HEK293 (cell line): ENCODE measurements around the gene PHKB.

Experiments used
- CTCF ChIA-PET: fragments of 350-600 bp; formaldehyde crosslinking; extraction: SDS; loops from one replicate; lab custom pipeline; 2021; ENCODE audit warnings: antibody characterized with exemption; lab: Yijun Ruan, JAX
- POLR2A ChIA-PET: fragments of 300-600 bp; formaldehyde crosslinking; extraction: SDS; loops from one replicate; lab custom pipeline; 2020; ENCODE audit warnings: antibody characterized with exemption, inconsistent platforms; lab: Yijun Ruan, JAX
- H3K27ac ChIP-seq: fragments of 200-500 bp; sonication (Bioruptor generic); 2 replicates; pipeline ENCODE4 v1.5.1; 2014; ENCODE audit warnings: low read depth, low read length, control low read depth, inconsistent platforms; ENCODE audit errors: extremely low read depth
- H3K36me3 ChIP-seq, 2 experiments: fragments of 200-500 bp in 1 of 2; sonication (Bioruptor generic) in 1 of 2; 1 replicate in 1 of 2; 2 replicates in 1 of 2; pipeline ENCODE4 v1.5.1; 2014 to 2017; ENCODE audit warnings: inconsistent platforms in 2 of 2, low read length in 2 of 2; ENCODE audit not compliant: control insufficient read depth in 2 of 2, insufficient read depth in 1 of 2
- H3K4me1 ChIP-seq: fragments of 200-500 bp; sonication (Bioruptor generic); 2 replicates; pipeline ENCODE4 v1.5.1; 2014; ENCODE audit warnings: mild to moderate bottlenecking, low read length, inconsistent platforms; ENCODE audit not compliant: control insufficient read depth, insufficient read depth
- H3K4me3 ChIP-seq: 2 replicates; pipeline ENCODE4 v1.5.1; 2011; ENCODE audit warnings: low read depth, mild to moderate bottlenecking, control low read depth, low read length, moderate library complexity
- H3K9me3 ChIP-seq: fragments of 200-500 bp; sonication (Bioruptor generic); 2 replicates; pipeline ENCODE4 v1.5.1; 2014; ENCODE audit warnings: low read depth, low read length, inconsistent platforms; ENCODE audit not compliant: control insufficient read depth, insufficient read depth
- SP7 ChIP-seq: fragments of 450-650 bp; formaldehyde crosslinking; IDR thresholded peaks from 2 replicates; pipeline ENCODE4 v1.5.1; 2016; ENCODE audit warnings: missing biosample characterization, missing genetic modification characterization
- ZFP37 ChIP-seq: fragments of 450-650 bp; formaldehyde crosslinking; IDR thresholded peaks from 2 replicates; pipeline ENCODE4 v1.5.1; 2016; ENCODE audit warnings: missing biosample characterization, missing genetic modification characterization
- ZFP41 ChIP-seq: fragments of 450-650 bp; formaldehyde crosslinking; IDR thresholded peaks from 2 replicates; pipeline ENCODE4 v1.5.1; 2016; ENCODE audit warnings: missing biosample characterization, missing genetic modification characterization, borderline replicate concordance
- ZFP69B ChIP-seq: fragments of 450-650 bp; formaldehyde crosslinking; IDR thresholded peaks from 2 replicates; pipeline ENCODE4 v1.5.1; 2016; ENCODE audit warnings: missing biosample characterization, missing genetic modification characterization
- ZNF133 ChIP-seq: fragments of 450-650 bp; formaldehyde crosslinking; IDR thresholded peaks from 2 replicates; pipeline ENCODE4 v1.5.1; 2016; ENCODE audit warnings: missing biosample characterization, missing genetic modification characterization
- ZNF16 ChIP-seq: fragments of 450-650 bp; formaldehyde crosslinking; IDR thresholded peaks from 2 replicates; pipeline ENCODE4 v1.5.1; 2016; ENCODE audit warnings: low read depth, missing biosample characterization, missing genetic modification characterization
- ZNF223 ChIP-seq: fragments of 450-650 bp; formaldehyde crosslinking; IDR thresholded peaks from 2 replicates; pipeline ENCODE4 v1.5.1; 2016; ENCODE audit warnings: missing biosample characterization, missing genetic modification characterization
- ZNF341 ChIP-seq: fragments of 450-650 bp; formaldehyde crosslinking; IDR thresholded peaks from 2 replicates; pipeline ENCODE4; 2016; ENCODE audit warnings: low read depth, missing biosample characterization, missing genetic modification characterization
- ZNF433 ChIP-seq: fragments of 450-650 bp; formaldehyde crosslinking; IDR thresholded peaks from 2 replicates; pipeline ENCODE4 v1.5.1; 2016; ENCODE audit warnings: missing biosample characterization, missing genetic modification characterization, low read depth
- ZNF621 ChIP-seq: fragments of 450-650 bp; formaldehyde crosslinking; IDR thresholded peaks from 2 replicates; pipeline ENCODE4 v1.5.1; 2017; ENCODE audit warnings: missing biosample characterization, missing genetic modification characterization
- ZNF629 ChIP-seq: fragments of 450-650 bp; formaldehyde crosslinking; IDR thresholded peaks from 2 replicates; pipeline ENCODE4 v1.5.1; 2017; ENCODE audit warnings: missing biosample characterization, missing genetic modification characterization
- ZNF701 ChIP-seq: fragments of 450-650 bp; formaldehyde crosslinking; IDR thresholded peaks from 2 replicates; pipeline ENCODE4 v1.5.1; 2016; ENCODE audit warnings: missing biosample characterization, missing genetic modification characterization
- TF ChIP-seq, protein P1 (sequence below): fragments of 450-650 bp; formaldehyde crosslinking; IDR thresholded peaks from 2 replicates; pipeline ENCODE4 v1.5.1; 2016; ENCODE audit warnings: missing biosample characterization, missing genetic modification characterization
- TF ChIP-seq, protein P2 (sequence below): fragments of 450-650 bp; formaldehyde crosslinking; IDR thresholded peaks from 2 replicates; pipeline ENCODE4 v1.5.1; 2016; ENCODE audit warnings: missing biosample characterization, missing genetic modification characterization, borderline replicate concordance
- TF ChIP-seq, protein P3 (sequence below): fragments of 450-650 bp; IDR thresholded peaks from 2 replicates; pipeline ENCODE4 v1.5.1; 2018; ENCODE audit warnings: missing biosample characterization, missing genetic modification characterization
- TF ChIP-seq, protein P4 (sequence below): fragments of 450-650 bp; formaldehyde crosslinking; IDR thresholded peaks from 2 replicates; pipeline ENCODE4 v1.5.1; 2017; ENCODE audit warnings: missing biosample characterization, missing genetic modification characterization
- TF ChIP-seq, protein P5 (sequence below): fragments of 450-650 bp; formaldehyde crosslinking; IDR thresholded peaks from 2 replicates; pipeline ENCODE4 v1.5.1; 2016; ENCODE audit warnings: missing biosample characterization, missing genetic modification characterization, borderline replicate concordance

Gene PHKB

DNA sequence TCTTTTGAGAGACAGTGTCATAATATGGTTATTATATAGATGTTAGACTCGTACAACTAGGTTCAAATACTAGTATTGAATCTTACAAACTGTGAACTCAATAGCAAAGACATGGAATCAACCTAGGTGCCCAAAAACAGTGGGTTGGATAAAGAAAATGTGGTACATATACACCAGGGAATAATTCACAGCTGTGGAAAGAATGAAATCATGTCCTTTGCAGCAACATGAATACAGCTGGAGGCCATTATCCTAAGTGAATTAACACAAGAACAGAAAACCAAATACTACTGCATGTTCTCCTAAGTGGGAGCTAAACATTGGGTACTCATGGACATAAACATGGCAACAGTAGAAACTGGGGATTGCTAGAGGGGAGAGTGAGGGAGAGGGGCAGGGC lies 8.1 kb downstream of the PHKB start (continued):
- TF ChIP-seq, protein P1, sequence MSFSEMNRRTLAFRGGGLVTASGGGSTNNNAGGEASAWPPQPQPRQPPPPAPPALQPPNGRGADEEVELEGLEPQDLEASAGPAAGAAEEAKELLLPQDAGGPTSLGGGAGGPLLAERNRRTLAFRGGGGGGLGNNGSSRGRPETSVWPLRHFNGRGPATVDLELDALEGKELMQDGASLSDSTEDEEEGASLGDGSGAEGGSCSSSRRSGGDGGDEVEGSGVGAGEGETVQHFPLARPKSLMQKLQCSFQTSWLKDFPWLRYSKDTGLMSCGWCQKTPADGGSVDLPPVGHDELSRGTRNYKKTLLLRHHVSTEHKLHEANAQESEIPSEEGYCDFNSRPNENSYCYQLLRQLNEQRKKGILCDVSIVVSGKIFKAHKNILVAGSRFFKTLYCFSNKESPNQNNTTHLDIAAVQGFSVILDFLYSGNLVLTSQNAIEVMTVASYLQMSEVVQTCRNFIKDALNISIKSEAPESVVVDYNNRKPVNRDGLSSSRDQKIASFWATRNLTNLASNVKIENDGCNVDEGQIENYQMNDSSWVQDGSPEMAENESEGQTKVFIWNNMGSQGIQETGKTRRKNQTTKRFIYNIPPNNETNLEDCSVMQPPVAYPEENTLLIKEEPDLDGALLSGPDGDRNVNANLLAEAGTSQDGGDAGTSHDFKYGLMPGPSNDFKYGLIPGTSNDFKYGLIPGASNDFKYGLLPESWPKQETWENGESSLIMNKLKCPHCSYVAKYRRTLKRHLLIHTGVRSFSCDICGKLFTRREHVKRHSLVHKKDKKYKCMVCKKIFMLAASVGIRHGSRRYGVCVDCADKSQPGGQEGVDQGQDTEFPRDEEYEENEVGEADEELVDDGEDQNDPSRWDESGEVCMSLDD: no peak
- TF ChIP-seq ZNF223 (tag by site-specific recombination) (no peak), ZNF341 (tag by site-specific recombination) (no peak), SP7 (tag by site-specific recombination) (no peak), ZNF16 (tag by site-specific recombination) (no peak)
- TF ChIP-seq, protein P2, sequence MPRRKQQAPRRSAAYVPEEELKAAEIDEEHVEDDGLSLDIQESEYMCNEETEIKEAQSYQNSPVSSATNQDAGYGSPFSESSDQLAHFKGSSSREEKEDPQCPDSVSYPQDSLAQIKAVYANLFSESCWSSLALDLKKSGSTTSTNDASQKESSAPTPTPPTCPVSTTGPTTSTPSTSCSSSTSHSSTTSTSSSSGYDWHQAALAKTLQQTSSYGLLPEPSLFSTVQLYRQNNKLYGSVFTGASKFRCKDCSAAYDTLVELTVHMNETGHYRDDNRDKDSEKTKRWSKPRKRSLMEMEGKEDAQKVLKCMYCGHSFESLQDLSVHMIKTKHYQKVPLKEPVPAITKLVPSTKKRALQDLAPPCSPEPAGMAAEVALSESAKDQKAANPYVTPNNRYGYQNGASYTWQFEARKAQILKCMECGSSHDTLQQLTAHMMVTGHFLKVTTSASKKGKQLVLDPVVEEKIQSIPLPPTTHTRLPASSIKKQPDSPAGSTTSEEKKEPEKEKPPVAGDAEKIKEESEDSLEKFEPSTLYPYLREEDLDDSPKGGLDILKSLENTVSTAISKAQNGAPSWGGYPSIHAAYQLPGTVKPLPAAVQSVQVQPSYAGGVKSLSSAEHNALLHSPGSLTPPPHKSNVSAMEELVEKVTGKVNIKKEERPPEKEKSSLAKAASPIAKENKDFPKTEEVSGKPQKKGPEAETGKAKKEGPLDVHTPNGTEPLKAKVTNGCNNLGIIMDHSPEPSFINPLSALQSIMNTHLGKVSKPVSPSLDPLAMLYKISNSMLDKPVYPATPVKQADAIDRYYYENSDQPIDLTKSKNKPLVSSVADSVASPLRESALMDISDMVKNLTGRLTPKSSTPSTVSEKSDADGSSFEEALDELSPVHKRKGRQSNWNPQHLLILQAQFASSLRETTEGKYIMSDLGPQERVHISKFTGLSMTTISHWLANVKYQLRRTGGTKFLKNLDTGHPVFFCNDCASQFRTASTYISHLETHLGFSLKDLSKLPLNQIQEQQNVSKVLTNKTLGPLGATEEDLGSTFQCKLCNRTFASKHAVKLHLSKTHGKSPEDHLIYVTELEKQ (tag by site-specific recombination): no peak

DNA sequence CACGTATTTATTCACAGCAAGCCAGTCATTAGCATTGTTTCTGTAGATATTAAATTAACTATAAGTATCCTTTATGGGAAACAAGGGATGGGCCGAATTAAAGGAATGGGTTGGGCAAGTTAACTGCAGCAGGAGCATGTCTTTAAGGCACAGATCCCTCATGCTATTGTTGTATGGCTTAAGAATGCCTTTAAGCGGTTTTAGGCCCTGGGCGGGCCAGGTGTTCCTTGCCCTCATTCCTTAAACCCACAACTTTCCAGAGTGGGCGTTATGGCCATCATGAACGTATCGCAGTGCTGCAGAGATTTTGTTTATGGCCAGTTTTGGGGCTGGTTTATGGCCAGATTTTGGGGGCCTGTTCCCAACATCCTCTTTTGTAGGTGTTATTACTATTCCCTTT lies 9.1 kb downstream of the PHKB start:
- Histone ChIP-seq H3K4me1 (no peaks in the 10 kb centered on the region), H3K27ac (no peak overlapping the region), H3K36me3 (peaks cover 0 to under 1% of the 10 kb centered on the region in 2 experiments; a peak in 1 of 3 replicates), H3K9me3 (no peaks in the 10 kb centered on the region), H3K4me3 (no peak overlapping the region)
- TF ChIP-seq ZNF133 (tag by site-specific recombination): no peak
- TF ChIP-seq ZNF701 (tag by site-specific recombination): no peak
- TF ChIP-seq ZFP41 (tag by site-specific recombination): no peak
- no peak for TF ChIP-seq ZNF433 (tag by site-specific recombination)
- TF ChIP-seq, protein P3, sequence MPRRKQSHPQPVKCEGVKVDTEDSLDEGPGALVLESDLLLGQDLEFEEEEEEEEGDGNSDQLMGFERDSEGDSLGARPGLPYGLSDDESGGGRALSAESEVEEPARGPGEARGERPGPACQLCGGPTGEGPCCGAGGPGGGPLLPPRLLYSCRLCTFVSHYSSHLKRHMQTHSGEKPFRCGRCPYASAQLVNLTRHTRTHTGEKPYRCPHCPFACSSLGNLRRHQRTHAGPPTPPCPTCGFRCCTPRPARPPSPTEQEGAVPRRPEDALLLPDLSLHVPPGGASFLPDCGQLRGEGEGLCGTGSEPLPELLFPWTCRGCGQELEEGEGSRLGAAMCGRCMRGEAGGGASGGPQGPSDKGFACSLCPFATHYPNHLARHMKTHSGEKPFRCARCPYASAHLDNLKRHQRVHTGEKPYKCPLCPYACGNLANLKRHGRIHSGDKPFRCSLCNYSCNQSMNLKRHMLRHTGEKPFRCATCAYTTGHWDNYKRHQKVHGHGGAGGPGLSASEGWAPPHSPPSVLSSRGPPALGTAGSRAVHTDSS (tag by site-specific recombination): no peak
- TF ChIP-seq ZNF223 (tag by site-specific recombination): no peak
- TF ChIP-seq ZFP69B: no peak
- TF ChIP-seq, protein P4, sequence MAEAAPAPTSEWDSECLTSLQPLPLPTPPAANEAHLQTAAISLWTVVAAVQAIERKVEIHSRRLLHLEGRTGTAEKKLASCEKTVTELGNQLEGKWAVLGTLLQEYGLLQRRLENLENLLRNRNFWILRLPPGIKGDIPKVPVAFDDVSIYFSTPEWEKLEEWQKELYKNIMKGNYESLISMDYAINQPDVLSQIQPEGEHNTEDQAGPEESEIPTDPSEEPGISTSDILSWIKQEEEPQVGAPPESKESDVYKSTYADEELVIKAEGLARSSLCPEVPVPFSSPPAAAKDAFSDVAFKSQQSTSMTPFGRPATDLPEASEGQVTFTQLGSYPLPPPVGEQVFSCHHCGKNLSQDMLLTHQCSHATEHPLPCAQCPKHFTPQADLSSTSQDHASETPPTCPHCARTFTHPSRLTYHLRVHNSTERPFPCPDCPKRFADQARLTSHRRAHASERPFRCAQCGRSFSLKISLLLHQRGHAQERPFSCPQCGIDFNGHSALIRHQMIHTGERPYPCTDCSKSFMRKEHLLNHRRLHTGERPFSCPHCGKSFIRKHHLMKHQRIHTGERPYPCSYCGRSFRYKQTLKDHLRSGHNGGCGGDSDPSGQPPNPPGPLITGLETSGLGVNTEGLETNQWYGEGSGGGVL (tag by site-specific recombination): no peak
- TF ChIP-seq ZNF629: no peak
- TF ChIP-seq ZFP37 (tag by site-specific recombination): no peak
- TF ChIP-seq ZNF621 (tag by site-specific recombination): no peak
- TF ChIP-seq, protein P5, sequence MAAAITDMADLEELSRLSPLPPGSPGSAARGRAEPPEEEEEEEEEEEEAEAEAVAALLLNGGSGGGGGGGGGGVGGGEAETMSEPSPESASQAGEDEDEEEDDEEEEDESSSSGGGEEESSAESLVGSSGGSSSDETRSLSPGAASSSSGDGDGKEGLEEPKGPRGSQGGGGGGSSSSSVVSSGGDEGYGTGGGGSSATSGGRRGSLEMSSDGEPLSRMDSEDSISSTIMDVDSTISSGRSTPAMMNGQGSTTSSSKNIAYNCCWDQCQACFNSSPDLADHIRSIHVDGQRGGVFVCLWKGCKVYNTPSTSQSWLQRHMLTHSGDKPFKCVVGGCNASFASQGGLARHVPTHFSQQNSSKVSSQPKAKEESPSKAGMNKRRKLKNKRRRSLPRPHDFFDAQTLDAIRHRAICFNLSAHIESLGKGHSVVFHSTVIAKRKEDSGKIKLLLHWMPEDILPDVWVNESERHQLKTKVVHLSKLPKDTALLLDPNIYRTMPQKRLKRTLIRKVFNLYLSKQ (tag by site-specific recombination): no peak
- ChIA-PET POLR2A (no interaction called here), CTCF (no interaction called here)
